Stimulated activated naive CD8-positive, alpha-beta T cell treated with anti-CD3 and anti-CD28 coated beads, Interleukin-15, Interleukin-2, amounts not matched to agents 100 ng/mL and 50 ng/mL, for 24 hours (primary cell): ENCODE data around the gene ATXN1.
A peak's percentile ranks its signal among the peaks of the same experiment; 100 is the strongest.
"Not testable (repeated sequence)": the region's sequence is repeated elsewhere in the genome, so short reads cannot be mapped to it uniquely, and the experiment has no call there.

Source experiments
- H3K27ac Mint-ChIP-seq: one replicate; pipeline ENCODE4 v1.8.0; 2021; ENCODE audit warnings: mild to moderate bottlenecking, mixed read lengths
- H3K27me3 Mint-ChIP-seq: one replicate; pipeline ENCODE4 v1.8.0; 2021; ENCODE audit warnings: mixed read lengths
- H3K36me3 Mint-ChIP-seq: one replicate; pipeline ENCODE4 v1.8.0; 2021; ENCODE audit warnings: low read depth, mixed read lengths
- H3K4me1 Mint-ChIP-seq: one replicate; pipeline ENCODE4 v1.8.0; 2021; ENCODE audit warnings: low read depth, mixed read lengths
- H3K4me3 Mint-ChIP-seq: one replicate; pipeline ENCODE4 v1.8.0; 2021; ENCODE audit warnings: mild to moderate bottlenecking, mixed read lengths
- H3K9me3 Mint-ChIP-seq: one replicate; pipeline ENCODE4 v1.8.0; 2021; ENCODE audit warnings: mixed read lengths

The ATXN1 gene

DNA sequence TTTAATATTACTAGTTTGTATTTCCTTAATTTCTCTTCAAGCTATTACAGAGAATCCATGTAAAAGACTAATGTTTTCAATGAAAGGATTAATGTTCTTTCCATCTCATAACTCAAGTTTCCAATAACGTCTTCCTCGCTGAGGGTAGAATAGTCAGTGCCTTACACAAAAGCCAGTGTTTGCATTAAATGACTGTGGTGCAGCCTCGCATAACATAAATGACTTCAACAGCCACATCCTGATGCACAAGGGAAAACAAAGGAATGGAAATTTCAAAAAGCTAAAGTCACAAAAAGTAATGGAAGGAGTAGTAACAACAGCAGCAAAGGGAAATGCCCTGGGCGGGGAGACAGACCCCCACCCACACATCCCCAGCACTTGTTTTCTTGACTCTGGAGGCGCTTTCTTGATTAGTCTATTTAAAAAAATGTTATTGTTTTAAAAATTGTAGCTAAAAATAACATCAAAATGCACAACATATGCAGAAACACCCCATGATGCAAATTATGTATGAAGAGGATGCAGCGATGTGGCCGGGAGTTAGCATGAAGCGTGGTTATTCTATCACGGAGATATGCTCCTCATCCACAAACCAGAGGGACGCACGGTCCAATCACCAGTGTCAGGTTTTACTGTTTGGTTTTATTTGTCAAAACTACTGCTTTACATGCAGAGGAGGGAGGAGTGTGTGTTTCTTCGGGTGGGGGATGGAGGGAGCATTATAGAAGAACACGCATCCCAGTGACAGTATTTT is 294.3 kb downstream of the ATXN1 start:
- Mint-ChIP-seq H3K27ac (peak overlapping the region; percentile 70), H3K4me1 (peaks cover 47% of the 10 kb centered on the region), H3K4me3 (no peak overlapping the region), H3K36me3 (peaks cover 40% of the 10 kb centered on the region), H3K9me3 (no peaks in the 10 kb centered on the region), H3K27me3 (no peaks in the 10 kb centered on the region)

DNA sequence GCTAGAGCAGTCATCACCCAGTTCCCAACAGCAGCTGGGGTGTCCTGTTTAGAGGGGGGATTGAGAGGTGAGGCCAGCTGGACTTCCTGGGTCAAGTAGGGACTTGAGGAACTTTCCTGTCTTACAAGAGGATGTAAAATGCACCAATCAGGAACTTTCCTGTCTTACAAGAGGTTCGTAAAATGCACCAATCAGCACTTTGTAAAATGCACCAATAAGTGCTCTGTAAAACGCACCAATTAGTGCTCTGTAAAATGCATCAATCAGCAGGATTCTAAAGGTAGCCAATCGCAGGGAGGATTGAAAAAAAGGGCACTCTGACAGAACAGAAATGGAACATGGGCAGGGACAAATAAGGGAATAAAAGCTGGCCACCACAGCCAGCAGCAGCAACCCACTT is 297.2 kb downstream of the ATXN1 start:
- peaks cover 27% of the 10 kb centered on the region for H3K4me1 Mint-ChIP-seq

DNA sequence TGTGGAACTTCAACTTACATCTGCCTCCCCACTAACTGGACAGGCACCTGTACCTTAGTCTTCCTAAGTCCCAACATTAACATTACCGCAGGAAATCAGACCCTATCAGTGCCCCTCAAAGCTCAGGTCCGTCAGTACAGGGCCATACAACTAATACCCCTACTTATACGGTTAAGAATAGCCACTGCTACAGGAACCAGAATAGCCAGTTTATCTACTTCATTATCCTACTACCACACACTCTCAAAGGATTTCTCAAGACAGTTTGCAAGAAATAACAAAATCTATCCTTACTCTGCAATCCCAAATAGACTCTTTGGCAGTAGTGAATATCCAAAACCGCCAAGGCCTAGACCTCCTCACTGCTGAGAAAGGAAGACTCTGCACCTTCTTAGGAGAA is 298.0 kb downstream of the ATXN1 start:
- Mint-ChIP-seq H3K4me1 (peaks cover 19% of the 10 kb centered on the region), H3K36me3 (peaks cover 35% of the 10 kb centered on the region)
- not testable (repeated sequence) for H3K9me3 Mint-ChIP-seq, H3K27ac Mint-ChIP-seq, H3K4me3 Mint-ChIP-seq, H3K27me3 Mint-ChIP-seq

More for the DNA sequence above, 297.2 kb downstream of the ATXN1 start:
- Mint-ChIP-seq H3K27me3 (no peaks in the 10 kb centered on the region), H3K27ac (no peak overlapping the region), H3K9me3 (no peaks in the 10 kb centered on the region), H3K4me3 (no peak overlapping the region), H3K36me3 (peaks cover 37% of the 10 kb centered on the region)

DNA sequence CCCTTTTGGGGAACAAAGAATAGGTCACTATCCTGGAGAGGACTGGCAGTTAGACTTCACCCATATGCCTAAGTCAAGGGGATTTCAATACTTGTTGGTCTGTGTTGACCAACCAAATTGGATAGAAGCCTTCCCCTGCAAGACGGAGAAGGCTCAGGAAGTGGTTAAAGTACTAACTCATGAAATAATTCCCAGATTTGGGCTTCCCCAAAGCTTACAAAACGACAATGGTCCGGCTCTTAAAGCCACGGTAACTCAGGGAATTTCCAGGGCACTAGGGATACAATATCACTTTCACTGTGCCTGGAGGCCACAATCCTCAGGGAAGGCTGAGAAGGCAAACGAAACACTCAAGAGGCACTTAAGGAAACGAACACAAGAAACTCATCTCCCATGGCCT is 299.8 kb downstream of the ATXN1 start:
- Mint-ChIP-seq H3K4me1 (peaks cover 6% of the 10 kb centered on the region), H3K4me3 (no peak overlapping the region), H3K9me3 (no peaks in the 10 kb centered on the region), H3K27me3 (no peaks in the 10 kb centered on the region), H3K27ac (no peak overlapping the region), H3K36me3 (peaks cover 25% of the 10 kb centered on the region)

DNA sequence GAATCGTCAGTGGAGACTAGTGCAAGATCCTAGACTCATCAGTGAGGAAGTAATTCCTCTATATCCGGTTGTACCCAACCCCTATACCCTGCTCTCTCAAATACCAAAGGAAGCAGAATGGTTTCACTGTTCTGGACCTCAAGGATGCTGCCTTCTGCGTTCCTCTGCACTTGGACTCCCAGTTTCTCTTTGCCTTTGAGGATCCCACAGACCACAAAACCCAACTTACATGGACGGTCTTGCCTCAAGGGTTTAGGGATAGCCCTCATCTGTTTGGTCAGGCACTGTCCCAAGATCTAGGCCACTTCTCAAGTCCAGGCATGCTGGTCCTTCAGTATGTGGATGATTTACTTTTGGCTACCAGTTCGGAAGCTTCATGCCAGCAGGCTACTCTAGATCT is 301.8 kb downstream of the ATXN1 start:
- not testable (repeated sequence) for H3K4me1 Mint-ChIP-seq, H3K4me3 Mint-ChIP-seq, H3K9me3 Mint-ChIP-seq, H3K27ac Mint-ChIP-seq, H3K27me3 Mint-ChIP-seq
- peaks cover 25% of the 10 kb centered on the region for H3K36me3 Mint-ChIP-seq

DNA sequence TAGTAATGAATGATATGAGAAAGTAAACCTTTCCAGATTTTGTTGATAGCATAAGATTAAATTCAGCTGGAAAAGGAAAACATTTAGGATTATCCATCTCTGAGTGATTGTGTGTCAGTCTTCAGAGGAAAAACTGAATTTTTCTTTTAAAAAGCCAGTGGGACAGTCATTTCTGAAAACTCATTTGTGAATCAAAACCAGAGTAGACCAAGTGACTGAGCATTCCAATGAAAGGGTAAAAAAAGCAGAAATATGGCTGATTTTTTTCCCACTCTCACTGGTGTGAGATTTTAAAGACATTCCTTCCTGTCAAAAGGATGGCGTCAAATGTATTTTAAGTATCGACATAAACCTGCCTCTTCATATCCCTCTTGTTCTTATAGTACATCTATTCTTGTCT is 308.9 kb downstream of the ATXN1 start:
- Mint-ChIP-seq H3K27me3 (no peaks in the 10 kb centered on the region), H3K4me1 (peaks cover 13% of the 10 kb centered on the region), H3K9me3 (peaks cover 6% of the 10 kb centered on the region), H3K27ac (no peak overlapping the region), H3K4me3 (no peak overlapping the region), H3K36me3 (peaks cover 6% of the 10 kb centered on the region)

DNA sequence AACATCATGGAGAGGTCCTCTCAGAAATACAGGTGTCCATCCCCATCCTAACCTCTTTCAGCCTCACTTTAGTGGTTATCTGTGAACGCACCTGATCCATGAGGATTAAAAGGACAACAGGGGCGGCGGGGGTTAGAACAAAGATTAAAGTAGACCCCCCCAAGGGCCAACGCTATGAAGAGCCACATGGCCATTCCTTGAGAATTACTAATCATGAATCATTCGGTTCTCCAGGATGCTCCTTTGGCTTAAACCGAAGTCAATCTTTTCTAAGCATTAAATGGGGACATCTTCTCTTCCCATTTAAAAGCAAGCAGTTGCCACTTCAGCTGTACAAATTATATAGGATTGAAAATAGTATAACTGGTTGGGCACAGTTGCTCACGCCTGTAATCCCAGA is 310.4 kb downstream of the ATXN1 start:
- Mint-ChIP-seq H3K4me1 (peaks cover 13% of the 10 kb centered on the region), H3K27ac (no peak overlapping the region), H3K27me3 (no peaks in the 10 kb centered on the region)

DNA sequence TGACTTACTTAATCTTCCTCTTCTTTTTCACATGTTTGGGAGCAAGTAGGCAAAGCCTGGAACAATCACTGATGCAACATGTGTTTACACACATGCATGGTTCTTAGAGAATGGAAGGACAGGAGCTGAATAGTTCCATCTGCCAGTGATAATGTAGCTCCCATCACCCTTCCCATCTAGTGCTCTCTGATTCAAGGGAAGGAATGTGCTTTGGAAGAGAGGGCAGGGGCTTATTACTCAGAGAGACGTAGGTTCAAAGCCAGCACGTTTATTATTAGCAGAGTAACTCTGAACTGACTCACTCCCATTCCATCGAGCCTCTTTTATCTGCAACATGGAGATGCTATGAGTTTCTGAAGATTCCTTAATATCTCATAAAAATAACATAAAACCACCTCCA is 311.0 kb downstream of the ATXN1 start:
- H3K36me3 Mint-ChIP-seq = no peaks in the 10 kb centered on the region
- no peaks in the 10 kb centered on the region for H3K9me3 Mint-ChIP-seq
- peaks cover 13% of the 10 kb centered on the region for H3K4me1 Mint-ChIP-seq
- no peaks in the 10 kb centered on the region for H3K27me3 Mint-ChIP-seq
- H3K4me3 Mint-ChIP-seq = no peak overlapping the region
- H3K27ac Mint-ChIP-seq = no peak overlapping the region

More for the DNA sequence above, 310.4 kb downstream of the ATXN1 start:
- Mint-ChIP-seq H3K36me3 (peaks cover 3% of the 10 kb centered on the region), H3K4me3 (no peak overlapping the region), H3K9me3 (peaks cover 3% of the 10 kb centered on the region)

DNA sequence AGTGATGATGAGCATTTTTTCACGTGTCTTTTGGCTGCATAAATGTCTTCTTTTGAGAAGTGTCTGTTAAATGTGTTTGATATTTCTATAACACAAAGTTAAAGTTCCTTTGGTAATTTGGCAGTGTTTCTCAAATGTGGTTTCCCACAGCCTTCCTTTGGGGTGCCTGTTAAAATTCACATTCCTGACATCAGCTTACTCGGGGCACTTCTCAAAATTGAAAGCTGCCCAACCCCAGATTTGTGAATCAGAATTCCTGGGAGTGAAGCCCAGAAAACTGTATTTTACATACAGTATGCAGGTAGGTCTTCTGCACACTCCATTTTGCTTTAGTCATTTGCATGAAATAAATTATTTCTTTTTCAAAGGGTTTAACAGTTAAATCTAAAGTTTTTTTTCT is 315.0 kb downstream of the ATXN1 start:
- Mint-ChIP-seq H3K9me3 (no peaks in the 10 kb centered on the region), H3K4me1 (peaks cover 4% of the 10 kb centered on the region), H3K27ac (no peak overlapping the region), H3K4me3 (no peak overlapping the region), H3K27me3 (no peaks in the 10 kb centered on the region), H3K36me3 (peaks cover 4% of the 10 kb centered on the region)

DNA sequence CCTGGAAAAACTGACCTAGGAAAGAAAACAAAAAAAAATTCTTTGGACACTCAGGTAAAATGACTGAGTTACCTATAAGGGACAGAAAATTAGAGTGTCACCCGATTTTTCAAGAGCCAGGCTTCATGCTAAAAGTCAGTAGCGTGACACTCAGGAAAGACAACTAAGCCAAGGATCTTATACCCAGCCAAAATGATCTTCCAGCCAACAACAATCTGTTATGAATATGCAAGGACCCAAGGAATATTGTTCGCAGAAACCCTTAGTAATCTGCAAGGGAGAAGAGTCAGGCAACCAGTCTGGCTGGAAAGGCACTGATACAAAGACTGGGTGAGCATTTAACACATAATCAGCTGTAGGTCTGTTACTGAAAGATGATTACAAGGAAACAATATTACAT is 319.2 kb downstream of the ATXN1 start:
- Mint-ChIP-seq H3K27me3 (no peaks in the 10 kb centered on the region), H3K9me3 (no peaks in the 10 kb centered on the region), H3K36me3 (peaks cover 4% of the 10 kb centered on the region), H3K4me1 (peaks cover 32% of the 10 kb centered on the region), H3K4me3 (no peak overlapping the region), H3K27ac (no peak overlapping the region)

DNA sequence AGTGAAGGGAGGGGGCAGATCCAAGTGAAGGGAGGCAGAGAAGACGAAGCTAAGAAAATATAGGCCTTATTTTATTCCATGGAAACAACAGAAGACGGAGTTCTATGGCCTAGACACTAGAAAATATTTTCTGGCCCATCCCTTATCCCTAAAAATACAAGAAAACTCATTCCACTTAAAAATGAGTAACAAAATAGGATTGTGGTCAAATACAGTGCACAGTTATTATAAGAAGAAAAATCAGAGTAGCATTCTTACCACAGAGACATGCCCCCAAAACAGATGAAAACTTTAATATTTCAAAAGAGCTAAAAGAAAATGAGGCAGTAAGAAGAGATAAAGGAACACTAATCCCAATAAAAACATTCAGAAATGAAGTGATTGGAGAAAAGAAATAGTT is 320.0 kb downstream of the ATXN1 start:
- H3K9me3 Mint-ChIP-seq = no peaks in the 10 kb centered on the region
- peaks cover 4% of the 10 kb centered on the region for H3K36me3 Mint-ChIP-seq
- peaks cover 40% of the 10 kb centered on the region for H3K4me1 Mint-ChIP-seq
- no peak overlapping the region for H3K27ac Mint-ChIP-seq
- no peak overlapping the region for H3K4me3 Mint-ChIP-seq
- no peaks in the 10 kb centered on the region for H3K27me3 Mint-ChIP-seq

DNA sequence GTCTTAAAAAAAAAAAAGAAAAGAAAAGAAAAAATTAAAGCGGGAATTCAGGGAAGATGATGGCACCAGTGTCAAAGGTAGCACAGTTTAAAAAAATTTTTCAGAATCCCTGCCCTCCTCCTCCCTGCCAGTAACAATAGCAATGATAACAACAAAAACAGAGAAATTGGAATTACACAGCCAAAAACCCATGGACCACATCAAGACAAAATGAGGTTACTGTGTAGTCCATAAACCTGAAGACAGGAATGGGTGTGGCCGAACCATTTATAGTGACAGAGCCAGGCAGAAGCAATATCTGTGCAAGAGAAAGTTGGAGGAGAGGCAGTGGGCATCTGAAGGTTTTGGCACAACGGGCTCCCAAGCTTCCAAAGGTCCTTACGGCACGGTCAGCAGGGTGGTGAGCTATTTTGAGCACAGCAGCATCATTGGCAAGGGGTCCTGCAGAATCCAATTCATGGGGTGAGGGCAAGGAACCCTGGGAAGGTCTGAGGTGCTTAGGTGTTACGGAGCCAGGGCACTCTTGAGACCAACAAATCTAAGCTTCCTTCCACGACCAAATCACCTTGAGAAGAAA is 320.5 kb downstream of the ATXN1 start:
- no peaks in the 10 kb centered on the region for H3K9me3 Mint-ChIP-seq
- H3K4me1 Mint-ChIP-seq = peaks cover 44% of the 10 kb centered on the region
- no peak overlapping the region for H3K4me3 Mint-ChIP-seq
- peaks cover 4% of the 10 kb centered on the region for H3K36me3 Mint-ChIP-seq
- H3K27ac Mint-ChIP-seq = peak overlapping the region; percentile 10
- no peaks in the 10 kb centered on the region for H3K27me3 Mint-ChIP-seq

DNA sequence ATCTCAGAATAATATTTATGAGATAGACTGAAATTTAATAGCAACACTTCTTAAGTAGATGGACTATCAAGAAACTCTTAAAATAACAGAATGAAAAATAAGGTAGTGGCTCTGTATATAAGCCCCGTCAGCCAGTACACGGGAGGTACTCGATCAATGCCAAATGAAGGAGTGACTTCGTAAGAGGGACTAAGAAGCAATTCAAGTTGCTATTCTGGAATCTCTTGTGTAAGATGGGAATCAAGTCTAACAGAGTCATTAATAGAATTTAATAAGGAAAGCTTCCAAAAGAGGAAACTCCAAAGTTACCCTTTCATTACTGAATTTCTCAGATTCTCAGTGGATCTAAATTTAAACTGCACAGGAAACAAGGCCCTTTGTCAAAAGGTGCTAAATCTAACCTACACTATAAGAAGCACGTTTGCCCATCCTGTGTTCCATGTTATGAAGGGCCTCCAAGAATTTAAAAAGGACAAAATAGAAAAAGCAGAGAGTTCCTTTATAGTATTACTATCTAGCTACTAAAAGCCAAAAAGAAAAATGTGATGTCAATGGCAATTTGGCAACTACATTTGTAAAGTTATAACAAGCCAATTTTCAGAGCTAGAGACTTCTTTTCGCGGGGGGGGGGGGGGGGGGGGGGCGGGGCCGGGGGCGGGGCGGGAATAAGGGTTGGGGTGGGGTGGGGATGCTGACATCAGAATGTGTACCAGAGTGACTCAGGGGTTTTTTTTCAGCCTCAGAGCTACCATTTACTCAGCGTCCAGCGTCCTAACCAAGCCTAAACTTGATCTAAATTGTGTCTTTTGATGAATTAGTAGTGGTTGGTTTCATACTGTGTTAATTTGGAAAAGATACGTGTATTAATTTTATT is 322.3 kb downstream of the ATXN1 start:
- peak overlapping the region; percentile 12 for H3K4me3 Mint-ChIP-seq
- H3K27ac Mint-ChIP-seq = no peak overlapping the region
- peaks cover 8% of the 10 kb centered on the region for H3K36me3 Mint-ChIP-seq
- peaks cover 7% of the 10 kb centered on the region for H3K9me3 Mint-ChIP-seq
- H3K4me1 Mint-ChIP-seq = peaks cover 61% of the 10 kb centered on the region
- no peaks in the 10 kb centered on the region for H3K27me3 Mint-ChIP-seq

DNA sequence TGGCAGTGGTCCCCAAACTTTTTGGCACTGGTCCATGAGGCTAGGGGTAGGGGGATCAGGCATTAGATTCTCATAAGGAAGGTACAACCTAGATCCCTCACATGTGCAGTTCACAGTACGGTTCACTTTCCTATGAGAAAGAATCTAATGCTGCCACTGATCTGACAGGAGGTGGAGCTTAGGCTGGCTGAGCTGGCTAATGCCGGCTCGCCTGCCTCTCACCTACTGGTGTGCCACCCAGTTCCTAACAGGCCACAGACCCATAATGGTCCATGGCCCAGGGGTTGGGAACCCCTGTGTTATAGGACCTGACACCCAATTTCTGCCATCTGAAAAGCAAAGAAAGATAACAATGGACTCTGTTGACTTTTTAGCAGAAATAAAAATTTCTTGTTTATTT is 323.3 kb downstream of the ATXN1 start:
- peaks cover 71% of the 10 kb centered on the region for H3K4me1 Mint-ChIP-seq
- H3K27me3 Mint-ChIP-seq = no peaks in the 10 kb centered on the region
- peaks cover 8% of the 10 kb centered on the region for H3K36me3 Mint-ChIP-seq
- H3K4me3 Mint-ChIP-seq = peak overlapping the region; percentile 77
- H3K27ac Mint-ChIP-seq = peak overlapping the region; percentile 64
- H3K9me3 Mint-ChIP-seq = peaks cover 7% of the 10 kb centered on the region

DNA sequence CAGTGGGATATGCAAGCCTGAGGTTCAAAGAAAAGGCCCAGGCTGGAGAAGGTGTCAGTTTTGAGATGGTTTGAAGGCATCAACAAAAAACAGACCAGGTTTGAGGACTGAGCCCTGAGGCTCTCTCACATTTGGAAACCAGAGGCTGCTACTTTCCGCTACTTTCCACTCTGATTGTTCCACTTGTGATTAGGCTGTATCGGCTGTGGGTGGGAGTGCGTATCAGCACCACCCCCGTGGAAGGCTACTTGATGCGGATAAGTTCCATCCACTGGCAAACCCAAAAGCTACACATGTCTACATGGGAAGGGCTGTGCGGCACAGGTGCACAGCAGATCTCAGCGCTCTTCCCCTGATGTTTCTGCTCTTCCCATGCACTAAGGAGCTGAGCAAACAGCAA is 324.2 kb downstream of the ATXN1 start:
- H3K27me3 Mint-ChIP-seq = no peaks in the 10 kb centered on the region
- H3K9me3 Mint-ChIP-seq = peaks cover 7% of the 10 kb centered on the region
- peak overlapping the region; percentile 88 for H3K27ac Mint-ChIP-seq
- H3K4me1 Mint-ChIP-seq = peaks cover 78% of the 10 kb centered on the region
- peak overlapping the region; percentile 77 for H3K4me3 Mint-ChIP-seq
- peaks cover 8% of the 10 kb centered on the region for H3K36me3 Mint-ChIP-seq
